GM21737 (cell line): ENCODE measurements around the gene CRB2.

ENCODE experiments used
- ATAC-seq: cut with Tn5 transposase; IDR thresholded peaks from one replicate; pipeline ENCODE4 v1.9.1; 2021; ENCODE audit warnings: mild to moderate bottlenecking, moderate library complexity; ENCODE audit not compliant: unreplicated experiment

CRB2 gene

DNA sequence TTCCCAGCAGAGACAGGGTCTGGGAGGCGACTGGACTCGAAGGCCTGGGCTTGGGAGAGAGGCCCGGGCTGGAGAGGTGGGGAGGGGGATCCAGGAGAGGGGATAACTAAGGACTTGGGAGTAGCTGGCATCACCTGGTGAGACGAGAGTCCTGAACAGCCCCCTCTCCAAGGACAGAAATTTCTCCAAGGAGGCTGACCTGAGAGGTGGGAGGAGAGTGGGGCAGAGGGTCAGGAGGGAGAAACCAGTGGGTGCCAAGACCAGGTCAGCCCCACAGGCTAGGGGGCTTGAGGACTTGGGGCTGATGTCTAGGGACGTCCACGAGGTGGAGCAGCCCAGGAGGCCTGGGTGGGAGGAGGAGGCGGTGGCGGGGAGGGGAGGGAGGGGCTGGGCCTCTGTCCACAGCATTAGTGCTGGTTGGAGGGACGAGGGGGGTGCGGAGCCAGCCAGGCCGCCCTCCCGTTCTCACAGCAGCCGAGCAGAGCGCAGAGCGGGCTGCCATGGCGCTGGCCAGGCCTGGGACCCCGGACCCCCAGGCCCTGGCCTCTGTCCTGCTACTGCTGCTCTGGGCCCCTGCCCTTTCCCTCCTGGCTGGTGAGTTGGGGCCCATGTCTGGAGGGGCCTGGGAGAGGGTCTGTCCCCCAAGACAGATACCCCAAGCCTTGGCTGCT, at the start of gene CRB2:
Gene CRB2, plus strand, starts transcription at position 437 of the 671 bp plus-strand sequence. Its CDS starts 64 bp downstream, at position 501.
- ATAC-seq, result no peak

DNA sequence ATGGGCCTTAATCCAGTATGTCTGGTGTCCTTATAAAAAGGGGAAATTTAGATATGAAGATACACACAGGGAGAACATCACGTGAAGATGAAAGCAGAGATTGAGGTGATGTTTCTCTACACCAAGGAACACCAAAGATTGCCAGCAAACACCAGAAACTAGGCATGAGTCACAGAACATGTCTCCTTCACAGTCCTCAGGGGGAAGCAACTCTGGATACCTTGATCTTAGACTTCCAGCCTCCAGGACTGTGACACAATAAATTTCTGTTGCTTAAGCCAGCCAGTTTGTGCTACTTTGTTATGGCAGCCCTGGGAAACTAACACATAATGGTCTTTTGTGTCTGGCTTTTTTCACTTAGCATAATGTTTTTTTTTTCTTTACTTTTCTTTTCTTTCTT, 46.4 kb upstream of the CRB2 start:
- no peak for ATAC-seq

DNA sequence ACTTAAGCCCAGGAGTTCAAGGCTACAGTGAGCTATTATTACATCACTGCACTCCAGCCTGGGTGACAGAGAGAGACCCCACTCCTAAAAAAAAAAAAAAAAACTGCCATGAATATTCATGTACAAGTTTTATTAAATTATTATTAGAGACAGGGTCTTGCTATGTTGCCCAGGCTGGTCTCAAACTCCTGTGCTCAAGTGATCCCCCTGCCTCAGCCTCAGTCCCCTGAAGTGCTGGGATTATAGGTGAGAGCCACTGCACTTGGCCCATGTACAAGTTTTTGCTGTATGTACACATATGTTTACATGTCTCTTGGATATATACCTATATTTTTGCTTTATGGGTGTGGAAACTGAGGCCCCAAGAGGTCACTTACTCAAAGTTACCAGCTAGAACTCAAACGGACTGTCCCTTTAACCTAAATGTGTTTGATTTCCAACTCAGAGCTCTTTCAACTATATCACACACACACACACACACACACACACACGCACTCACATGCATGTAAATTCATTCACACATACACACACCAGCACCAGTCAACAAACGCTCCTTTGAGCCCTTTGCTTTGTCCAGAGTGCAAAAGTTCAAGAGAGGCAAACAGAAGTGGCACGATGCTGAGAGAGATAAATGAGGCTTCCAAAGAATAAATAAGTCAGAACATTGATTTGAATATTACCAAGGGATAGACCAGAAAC, 45.3 kb upstream of the CRB2 start:
- ATAC-seq, result no peak

DNA sequence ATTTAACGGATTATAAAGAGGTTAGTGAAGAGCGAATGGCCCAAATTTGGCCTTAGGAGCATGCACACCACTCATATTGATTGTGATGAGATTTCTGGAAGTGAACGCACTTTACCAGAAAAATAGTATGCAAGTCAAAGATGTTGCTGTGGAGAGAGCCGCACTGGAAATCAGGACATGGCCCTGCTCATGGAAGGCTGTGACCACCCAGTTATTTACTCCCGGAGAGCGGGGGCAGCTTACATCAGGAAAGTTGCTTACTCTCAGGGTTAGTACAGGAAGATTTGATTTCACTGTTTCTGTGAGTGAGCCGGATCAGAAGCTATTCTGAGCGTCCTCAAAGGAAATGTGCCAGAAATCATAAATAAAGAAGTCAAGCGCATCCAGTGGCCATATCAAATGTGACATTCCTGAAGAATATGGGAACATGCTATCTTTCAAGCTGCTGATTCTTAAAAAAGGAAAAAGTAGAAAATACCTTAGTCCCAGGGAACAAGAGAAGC, 44.7 kb upstream of the CRB2 start:
- ATAC-seq, result no peak

DNA sequence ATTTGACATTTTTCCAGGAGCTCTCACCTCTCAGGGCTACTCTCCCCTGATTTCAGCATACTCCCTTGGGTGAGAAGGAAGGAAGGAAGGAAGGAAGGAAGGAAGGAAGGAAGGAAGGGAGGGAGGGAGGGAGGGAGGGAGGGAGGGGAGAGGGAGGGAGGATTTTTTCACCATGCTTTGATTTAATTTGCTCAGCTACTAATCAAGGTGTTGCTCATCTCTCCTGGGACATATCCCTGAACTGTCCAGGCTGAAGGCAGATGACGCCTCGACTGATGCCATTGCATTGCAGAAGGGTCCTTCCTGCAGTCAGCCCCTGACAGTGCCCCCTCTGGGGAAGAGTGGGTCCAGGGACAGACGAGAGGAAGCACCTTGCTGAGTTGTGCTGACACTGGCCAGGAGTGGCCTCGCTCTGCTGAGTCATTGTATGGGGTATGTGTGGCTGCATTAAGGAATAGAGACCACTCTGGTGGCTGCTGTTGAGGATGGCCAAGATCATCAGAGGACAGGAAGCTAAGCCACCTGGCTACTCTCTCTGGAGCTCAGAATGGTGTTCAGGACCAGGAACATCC, 43.6 kb upstream of the CRB2 start:
- no peak for ATAC-seq

DNA sequence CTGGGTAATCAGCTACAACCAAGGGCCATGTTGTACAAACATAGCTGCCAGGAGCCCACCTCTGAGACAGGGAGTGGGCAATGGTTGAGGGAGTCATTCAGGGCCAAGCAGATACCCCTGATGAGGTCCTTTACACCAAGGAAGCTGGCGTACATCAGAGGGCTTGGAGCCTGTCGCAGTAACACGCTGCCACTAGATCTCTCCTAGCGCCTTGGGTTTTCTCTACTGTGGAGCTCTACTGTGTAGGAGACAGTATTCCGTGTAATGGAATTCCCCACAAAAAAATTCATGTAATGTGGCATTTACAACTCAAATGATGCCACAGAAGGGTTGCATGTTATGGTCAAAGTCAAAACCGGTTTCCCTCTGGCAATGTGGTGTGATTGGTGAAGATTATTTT, 41.4 kb upstream of the CRB2 start:
- ATAC-seq, result no peak

DNA sequence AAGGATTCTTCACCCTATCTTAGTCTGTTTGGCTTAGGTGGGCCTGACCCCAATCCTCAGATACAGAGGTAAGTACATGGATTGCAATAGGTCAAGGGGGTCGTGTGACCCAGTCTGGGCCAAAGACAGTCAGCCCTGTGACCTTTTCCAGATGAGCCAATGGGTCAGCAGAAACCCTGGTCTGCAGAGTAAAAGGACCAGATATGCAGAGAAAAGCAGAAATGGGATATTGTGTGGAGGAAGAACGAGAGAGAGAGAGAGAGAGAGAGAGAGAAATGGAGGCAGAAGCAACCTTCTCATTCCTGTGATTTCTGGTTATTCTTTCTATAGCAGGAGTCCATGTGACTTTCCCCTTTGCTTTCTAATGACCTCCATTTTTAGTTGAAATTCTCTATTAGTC, 40.4 kb upstream of the CRB2 start:
- ATAC-seq, result no peak

DNA sequence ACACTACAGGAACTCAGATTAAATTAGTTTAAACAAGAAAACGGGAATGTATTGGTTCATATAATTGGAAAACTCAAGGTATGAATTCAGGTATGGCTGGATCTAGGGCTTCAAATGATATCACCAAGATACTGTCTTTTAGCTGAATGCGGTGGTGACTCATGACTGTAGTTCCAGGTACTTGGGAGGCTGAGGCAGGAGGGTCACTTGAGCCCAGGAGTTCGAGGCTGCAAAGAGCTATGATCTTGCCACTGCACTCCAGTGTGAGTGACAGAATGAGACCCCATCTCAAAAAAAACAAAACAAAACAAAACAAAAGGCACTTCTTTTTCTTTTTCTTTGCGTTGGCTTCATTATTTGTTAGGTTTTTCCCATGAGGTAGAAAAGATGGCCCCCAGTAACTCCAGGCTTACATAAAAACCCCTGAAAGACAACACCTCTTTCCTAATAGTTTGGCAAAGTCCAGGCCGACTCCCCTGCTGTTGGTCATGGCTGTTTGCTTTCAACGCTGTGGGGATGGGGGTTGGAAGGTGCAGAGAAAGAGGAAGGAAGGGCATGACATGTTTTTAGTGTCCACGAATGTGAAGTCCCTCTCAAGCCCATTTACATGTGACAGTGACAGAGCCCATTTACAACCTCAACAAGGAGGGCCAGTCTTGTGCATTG, 39.8 kb upstream of the CRB2 start:
- no peak for ATAC-seq

DNA sequence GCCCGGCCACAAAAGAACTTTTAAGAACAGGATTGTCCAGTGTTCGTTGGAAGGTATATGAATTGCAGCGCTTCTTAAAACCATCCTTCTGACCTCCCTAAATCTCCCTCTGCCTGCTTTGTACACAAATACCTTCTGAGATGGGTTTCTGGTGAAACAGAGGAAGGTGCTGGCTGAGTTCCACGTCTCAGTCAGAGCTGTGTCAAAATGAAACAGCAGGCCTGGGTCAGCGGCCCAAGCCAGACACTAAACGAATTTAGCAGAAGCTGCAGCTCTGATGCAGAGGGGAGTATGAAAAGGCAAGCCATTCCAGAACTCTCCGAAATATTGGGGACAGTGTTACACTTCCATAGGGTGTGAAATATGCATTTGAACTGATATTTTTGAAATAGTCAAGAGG, 37.8 kb upstream of the CRB2 start:
- peak; percentile 50 for ATAC-seq

DNA sequence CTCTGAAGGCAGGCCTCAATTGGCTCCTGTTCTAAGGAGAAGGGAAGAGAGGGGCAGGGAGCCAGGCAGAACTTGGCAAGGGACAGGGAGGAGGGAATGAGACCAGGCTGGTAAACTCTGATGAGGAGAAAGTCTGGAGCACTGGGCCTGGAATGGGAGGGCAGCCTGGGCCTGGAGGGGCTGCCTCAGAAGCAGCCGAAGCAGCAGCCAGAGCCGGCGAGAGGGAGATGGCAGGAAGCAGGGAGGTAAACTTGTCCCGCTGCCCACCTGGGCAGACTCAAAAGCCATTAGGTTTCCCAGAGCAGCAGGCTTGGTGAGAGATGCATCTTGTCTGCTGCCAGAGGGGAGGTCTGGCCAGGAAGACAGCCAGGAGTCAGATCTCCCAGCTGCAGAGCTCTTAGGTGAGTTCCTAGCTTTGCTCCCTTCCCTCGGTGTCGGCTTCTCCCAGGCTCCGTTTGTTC, 37.0 kb upstream of the CRB2 start:
- ATAC-seq, result no peak

DNA sequence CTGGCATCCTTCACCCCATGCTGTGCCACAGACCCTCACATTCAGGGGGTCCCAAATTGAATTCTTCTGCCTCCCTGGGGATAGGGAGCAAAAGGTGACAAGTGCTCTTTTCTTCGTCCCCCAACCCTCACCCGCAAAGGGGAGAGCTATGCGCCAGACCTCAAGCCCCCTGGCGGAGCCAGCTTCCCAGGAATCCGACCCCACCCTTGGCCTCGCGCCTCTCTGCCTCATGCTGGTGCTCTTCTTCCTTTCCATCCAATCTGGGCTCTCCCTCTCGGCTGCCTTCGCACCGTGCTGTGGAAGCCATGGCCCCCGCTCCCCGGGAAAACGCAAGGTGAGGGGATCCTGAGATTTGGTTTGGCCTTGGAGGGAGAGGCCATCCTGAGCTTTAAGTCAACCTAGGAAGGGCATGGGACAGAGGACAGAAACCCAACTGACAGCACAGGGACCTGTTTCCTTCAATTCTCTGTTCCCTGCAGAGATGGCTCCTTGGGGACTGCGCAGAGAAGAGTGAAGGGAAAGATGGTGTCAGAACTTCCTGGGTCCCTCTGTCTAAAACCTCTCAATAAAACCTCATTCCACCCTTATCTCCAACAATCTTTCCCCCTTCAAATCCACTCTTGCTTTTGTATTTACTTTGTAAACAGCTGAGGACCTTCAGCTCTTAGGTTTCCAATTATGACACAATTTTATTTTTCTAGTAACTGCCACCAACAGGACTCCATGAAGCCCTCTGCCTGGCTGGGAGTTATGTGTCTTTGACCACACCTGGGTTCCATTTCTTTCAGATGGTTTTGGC, 36.3 kb upstream of the CRB2 start:
- no peak for ATAC-seq

DNA sequence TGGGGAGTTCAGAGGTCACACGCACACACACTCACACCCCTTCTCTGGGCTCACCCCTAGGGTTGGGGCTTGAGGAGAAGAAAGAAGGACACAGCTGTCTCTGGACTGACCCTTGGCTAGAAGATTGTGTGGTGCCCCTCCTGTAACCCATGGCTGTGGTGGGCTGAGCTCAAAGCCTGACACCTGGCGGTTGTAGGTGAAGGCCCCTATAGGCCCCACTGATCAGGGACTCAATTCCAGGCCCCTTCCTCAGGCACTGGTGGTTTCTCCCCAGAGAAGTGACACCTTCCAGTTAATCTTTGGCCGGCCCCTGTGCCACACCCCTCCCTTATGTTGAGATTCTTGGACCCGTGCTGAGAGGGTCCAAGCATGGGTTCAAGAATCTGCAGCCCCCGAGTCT, 35.2 kb upstream of the CRB2 start:
- ATAC-seq, result no peak

DNA sequence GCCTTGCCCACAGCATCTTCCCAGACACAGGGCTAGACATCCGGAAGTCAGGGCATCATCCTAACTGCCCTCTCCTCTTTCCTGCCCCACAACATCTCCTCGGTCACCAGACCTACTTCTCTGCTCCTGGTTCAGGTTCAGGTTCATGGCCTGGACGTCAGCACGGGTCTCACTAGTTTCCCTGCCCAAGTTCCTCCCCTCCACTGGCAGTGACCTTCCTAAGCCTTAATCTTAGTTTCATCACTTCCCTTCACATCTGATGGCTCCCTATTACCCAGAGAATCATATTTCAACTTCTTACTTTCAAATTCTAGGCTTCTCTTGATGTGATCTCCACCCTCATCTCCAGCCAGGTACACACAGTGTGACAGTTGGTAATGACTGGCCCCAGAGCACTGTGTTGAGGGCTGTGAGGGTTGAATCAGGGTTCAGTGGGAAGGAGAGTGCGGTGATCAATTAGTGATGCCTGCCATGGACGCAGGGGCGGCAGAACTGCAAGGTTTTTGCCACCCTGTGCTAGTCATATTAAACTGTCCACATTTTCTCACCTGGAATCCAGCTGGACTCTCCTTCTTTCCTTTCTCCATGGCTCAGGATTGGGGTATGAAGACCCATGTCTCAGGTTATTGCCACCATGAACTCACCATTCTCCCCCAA, 34.3 kb upstream of the CRB2 start:
- no peak for ATAC-seq

DNA sequence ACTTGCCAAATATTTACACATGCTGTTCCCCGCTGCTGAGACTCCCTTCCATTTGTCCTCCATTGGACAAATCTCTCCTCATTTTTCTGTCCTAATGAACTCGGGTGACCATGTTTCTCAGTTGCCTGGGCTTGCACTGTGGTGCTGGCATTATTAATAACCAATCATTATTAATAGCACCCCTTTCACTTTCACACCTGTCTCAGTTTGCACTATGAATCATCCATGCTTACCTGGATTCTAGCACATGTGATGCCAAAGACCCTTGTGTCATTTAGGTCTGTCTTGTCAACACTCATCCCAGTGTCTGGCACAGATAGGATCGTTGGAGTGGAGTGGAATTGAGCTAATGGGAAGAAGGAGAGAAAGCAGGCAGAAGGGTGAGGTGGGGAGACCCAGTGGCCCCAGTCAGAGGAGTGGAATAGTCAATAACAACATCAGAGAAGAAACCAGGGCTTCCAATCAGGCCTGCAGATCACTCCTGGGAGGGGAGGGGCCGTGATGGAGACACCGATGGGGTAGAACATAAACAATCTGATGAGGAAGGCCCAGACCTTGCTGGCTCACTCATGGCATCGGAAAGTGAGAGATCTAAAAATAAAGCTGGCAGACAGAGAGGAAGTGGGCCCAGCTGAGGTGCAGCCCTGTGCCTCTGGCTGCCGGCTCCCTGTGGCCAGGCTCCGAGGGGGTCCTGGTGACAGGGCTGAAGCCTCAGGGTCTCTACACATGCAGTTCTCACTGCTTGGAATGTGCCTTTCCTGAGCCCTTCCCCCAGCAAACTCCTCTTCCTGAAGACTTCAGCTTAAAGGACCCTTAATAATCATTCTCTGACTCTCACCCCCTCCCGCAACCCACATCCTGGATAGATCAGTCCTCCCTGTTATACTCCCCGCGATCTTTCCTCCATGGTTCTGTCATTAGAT, 33.5 kb upstream of the CRB2 start:
- peak; percentile 52 for ATAC-seq

DNA sequence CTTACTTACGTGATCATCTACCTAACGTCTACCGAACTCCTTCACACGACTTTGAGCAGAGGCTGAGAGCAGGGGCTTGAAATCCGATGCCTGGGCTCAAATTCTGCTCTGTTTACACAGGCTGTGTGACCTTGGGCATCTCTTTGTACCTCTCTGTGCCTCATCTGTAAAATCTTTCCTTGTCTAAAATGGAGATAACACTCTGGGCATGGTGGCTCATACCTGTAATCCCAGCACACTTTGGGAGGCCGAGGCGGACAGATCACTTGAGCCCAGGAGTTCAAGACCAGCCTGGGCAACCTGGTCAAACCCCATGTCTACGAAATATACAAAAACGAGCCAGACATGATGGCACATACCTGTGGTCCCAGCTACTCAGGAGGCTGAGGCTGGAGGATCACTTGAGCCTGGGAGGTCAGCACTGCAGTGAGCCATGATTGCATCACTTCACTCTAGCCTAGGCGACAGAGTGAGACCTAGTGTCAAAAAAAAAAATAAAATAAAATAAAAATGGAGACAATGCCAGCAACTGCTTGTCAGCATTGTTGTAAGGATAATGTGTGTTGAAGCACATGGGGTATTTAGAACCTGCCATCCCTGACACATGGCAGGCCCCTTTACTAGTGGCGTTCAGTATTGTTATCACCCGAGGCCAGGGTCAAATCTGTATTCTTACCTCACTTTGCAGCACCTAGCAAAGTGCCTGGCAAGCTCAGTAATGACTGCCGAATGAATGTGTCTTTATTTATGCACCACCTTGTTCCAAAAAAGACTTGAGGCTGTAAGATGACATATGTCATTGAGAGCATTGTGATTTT, 32.6 kb upstream of the CRB2 start:
- ATAC-seq, result no peak

DNA sequence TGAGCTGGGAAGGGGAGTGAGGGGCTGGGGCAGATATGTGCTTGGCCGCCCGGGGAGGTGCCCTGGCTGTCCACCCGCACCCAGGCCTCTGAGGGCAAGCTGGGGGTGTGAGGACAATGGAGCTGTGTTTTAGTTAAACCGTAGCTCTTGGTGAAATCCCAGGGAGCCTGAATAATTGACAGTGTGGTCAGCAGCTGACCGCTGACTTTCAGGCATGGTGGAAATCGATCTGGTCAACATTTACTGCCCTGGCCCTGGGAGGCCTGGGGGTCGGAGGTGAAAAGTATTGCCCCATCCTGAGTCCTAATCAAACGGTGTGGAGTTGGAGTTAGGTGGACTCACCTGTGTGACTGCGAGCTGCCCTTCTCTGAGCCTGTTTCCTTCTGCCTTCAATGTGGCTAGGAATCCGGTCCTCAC, 31.2 kb upstream of the CRB2 start:
- no peak for ATAC-seq

DNA sequence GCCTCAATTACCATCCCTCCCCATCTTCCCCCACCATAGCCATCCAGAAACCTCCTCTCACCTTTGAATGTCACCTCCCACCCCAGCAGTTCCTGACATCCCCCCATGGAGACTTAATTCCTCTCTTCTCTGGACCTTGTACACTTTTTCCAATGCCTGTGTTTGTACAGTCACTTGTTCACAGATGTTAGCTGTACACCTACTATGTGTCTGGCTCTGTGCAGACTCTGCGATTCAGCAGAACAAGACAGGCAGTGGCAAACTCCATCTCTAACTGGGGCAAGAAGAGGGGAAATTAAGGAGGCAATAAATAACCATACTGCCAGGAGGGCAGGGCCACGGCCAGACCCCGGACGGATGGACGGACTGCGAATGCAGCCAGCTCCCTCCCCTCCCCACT, 29.8 kb upstream of the CRB2 start:
- no peak for ATAC-seq

DNA sequence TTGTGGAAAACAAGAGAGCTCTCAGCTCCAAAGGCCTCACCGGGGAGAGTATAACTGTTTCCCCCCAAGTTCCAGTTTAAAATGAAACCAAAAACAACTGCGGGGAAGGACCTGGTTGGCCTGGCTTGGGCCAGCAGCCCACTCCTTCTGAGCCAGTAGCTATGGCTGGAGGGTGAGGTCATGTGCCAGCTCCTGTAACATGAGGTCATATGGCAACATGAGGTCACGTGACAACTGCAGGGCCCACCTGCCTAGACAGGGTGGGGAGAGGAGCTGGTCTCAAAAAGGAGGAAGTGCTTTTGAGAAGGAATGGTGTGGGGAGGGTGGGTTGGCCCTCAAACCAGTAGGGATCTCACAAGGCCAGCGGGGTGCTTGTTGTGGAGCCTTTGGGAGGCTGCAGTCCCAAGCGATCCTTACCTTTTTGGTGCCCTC, 29.3 kb upstream of the CRB2 start:
- ATAC-seq, result peak; percentile 38
